Panc1 (cell line): ENCODE data around the gene SCD5. TPM values are rescaled to one million over a fixed set of nuclear protein-coding genes. Genes with fewer than 3 reads are reported as not detected.

Experiments
- ATAC-seq: fragments of 200-7000 bp; cut with Tn5 transposase; 2 replicates; pipeline ENCODE4 v1.9.1; 2020; ENCODE audit warnings: mild to moderate bottlenecking, moderate library complexity
- BruUV-seq: library from RNA; stranded (reverse); fragments of 400-500 nt; replicated peaks from 2 replicates; lab custom pipeline; 2021; lab: Mats Ljungman, UMichigan
- CTCF ChIA-PET: fragments of 300-600 bp; sonication (Branson Sonifier 250); formaldehyde crosslinking; loops from one replicate; lab custom pipeline; 2022; ENCODE audit warnings: antibody characterized with exemption; lab: Charles Lee
- POLR2A ChIA-PET: fragments of 300-600 bp; sonication (Branson Sonifier 250); formaldehyde crosslinking; loops from one replicate; lab custom pipeline; 2022; ENCODE audit warnings: antibody characterized with exemption; lab: Charles Lee
- DNase-seq: peaks from one replicate; pipeline ENCODE4 v3.0.0-alpha.2; 2010; ENCODE audit warnings: low read depth, low spot score
- H3K27ac ChIP-seq: 2 replicates; pipeline ENCODE4 v1.5.1; 2011; ENCODE audit warnings: mild to moderate bottlenecking, low read length, inconsistent platforms
- H3K27me3 ChIP-seq: fragments of 200-500 bp; sonication (Bioruptor generic); 2 replicates; pipeline ENCODE4 v1.6.0; 2014; ENCODE audit warnings: low read length, inconsistent platforms; ENCODE audit not compliant: control insufficient read depth, insufficient read depth
- H3K36me3 ChIP-seq: fragments of 200-500 bp; sonication (Bioruptor generic); 2 replicates; pipeline ENCODE4 v1.5.1; 2014; ENCODE audit warnings: inconsistent platforms, mild to moderate bottlenecking, low read length, moderate library complexity; ENCODE audit not compliant: control insufficient read depth, insufficient read depth
- H3K4me1 ChIP-seq: 2 replicates; pipeline ENCODE4 v1.5.1; 2011; ENCODE audit warnings: inconsistent platforms, mild to moderate bottlenecking, low read length, moderate library complexity; ENCODE audit not compliant: control insufficient read depth, insufficient read depth
- H3K4me3 ChIP-seq, 2 experiments: 2 replicates each; pipeline ENCODE4 v1.5.1; 2011 to 2012; ENCODE audit warnings: low read depth in 2 of 2, low read length in 2 of 2, mild to moderate bottlenecking in 2 of 2, inconsistent platforms in 1 of 2, moderate library complexity in 1 of 2
- H3K9me3 ChIP-seq: fragments of 200-500 bp; sonication (Bioruptor generic); 2 replicates; pipeline ENCODE4 v1.5.1; 2014; ENCODE audit warnings: low read depth, mild to moderate bottlenecking, inconsistent platforms, low read length, moderate library complexity; ENCODE audit not compliant: control insufficient read depth, insufficient read depth
- POLR2AphosphoS5 ChIP-seq: IDR thresholded peaks from 2 replicates; pipeline ENCODE4 v1.6.1; 2012; ENCODE audit warnings: mild to moderate bottlenecking, low read depth, low read length, moderate library complexity
- SIN3A ChIP-seq: IDR thresholded peaks from 2 replicates; pipeline ENCODE4 v1.6.1; 2012; ENCODE audit warnings: low read depth, mild to moderate bottlenecking, low read length, moderate library complexity, borderline replicate concordance; ENCODE audit not compliant: insufficient read depth
- TCF7L2 ChIP-seq: IDR thresholded peaks from 2 replicates; pipeline ENCODE4 v1.6.1; 2011; ENCODE audit warnings: mild to moderate bottlenecking, low read depth, low read length, inconsistent platforms
- in situ Hi-C: cut with HindIII; loops from 2 replicates; pipeline ENCODE4 v1.10.0; 2016; ENCODE audit warnings: low sequenced_read_pairs, low pct_unique_long_range_greater_than_20kb
- intact Hi-C: fragments of 100-400 bp; cut with micrococcal nuclease; formaldehyde crosslinking; loops from one replicate; pipeline ENCODE4 v1.10.0; 2022; ENCODE audit not compliant: unreplicated experiment
- total RNA-seq: library from RNA; stranded (reverse); gene quantifications from one replicate; pipeline ENCODE4 v1.2.1, GENCODE V29; 2021; ENCODE audit not compliant: unreplicated experiment
- TF ChIP-seq, protein P1 (sequence below): fragments of 450-650 bp; IDR thresholded peaks from 2 replicates; pipeline ENCODE4 v1.5.1; 2017; ENCODE audit warnings: mild to moderate bottlenecking
- TF ChIP-seq, protein P2 (sequence below), 2 experiments: IDR thresholded peaks; 2 replicates each; pipeline ENCODE4 v1.6.1; 2011 to 2012; ENCODE audit warnings: low read depth in 2 of 2, control low read depth in 1 of 2, low read length in 1 of 2, mild to moderate bottlenecking in 1 of 2, moderate library complexity in 1 of 2; ENCODE audit not compliant: insufficient read depth in 1 of 2

Gene SCD5
- total RNA-seq, 1 experiment from 2014 or later: 2.0 TPM

- no peaks in the 10 kb centered on the region for H3K36me3 ChIP-seq
- POLR2A ChIA-PET: no interaction called here
- TF ChIP-seq TCF7L2: no peak
- TF ChIP-seq, protein P1, sequence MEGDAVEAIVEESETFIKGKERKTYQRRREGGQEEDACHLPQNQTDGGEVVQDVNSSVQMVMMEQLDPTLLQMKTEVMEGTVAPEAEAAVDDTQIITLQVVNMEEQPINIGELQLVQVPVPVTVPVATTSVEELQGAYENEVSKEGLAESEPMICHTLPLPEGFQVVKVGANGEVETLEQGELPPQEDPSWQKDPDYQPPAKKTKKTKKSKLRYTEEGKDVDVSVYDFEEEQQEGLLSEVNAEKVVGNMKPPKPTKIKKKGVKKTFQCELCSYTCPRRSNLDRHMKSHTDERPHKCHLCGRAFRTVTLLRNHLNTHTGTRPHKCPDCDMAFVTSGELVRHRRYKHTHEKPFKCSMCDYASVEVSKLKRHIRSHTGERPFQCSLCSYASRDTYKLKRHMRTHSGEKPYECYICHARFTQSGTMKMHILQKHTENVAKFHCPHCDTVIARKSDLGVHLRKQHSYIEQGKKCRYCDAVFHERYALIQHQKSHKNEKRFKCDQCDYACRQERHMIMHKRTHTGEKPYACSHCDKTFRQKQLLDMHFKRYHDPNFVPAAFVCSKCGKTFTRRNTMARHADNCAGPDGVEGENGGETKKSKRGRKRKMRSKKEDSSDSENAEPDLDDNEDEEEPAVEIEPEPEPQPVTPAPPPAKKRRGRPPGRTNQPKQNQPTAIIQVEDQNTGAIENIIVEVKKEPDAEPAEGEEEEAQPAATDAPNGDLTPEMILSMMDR: no peak
- no peak for TF ChIP-seq POLR2AphosphoS5
- TF ChIP-seq SIN3A: no peak
- TF ChIP-seq, protein P2, sequence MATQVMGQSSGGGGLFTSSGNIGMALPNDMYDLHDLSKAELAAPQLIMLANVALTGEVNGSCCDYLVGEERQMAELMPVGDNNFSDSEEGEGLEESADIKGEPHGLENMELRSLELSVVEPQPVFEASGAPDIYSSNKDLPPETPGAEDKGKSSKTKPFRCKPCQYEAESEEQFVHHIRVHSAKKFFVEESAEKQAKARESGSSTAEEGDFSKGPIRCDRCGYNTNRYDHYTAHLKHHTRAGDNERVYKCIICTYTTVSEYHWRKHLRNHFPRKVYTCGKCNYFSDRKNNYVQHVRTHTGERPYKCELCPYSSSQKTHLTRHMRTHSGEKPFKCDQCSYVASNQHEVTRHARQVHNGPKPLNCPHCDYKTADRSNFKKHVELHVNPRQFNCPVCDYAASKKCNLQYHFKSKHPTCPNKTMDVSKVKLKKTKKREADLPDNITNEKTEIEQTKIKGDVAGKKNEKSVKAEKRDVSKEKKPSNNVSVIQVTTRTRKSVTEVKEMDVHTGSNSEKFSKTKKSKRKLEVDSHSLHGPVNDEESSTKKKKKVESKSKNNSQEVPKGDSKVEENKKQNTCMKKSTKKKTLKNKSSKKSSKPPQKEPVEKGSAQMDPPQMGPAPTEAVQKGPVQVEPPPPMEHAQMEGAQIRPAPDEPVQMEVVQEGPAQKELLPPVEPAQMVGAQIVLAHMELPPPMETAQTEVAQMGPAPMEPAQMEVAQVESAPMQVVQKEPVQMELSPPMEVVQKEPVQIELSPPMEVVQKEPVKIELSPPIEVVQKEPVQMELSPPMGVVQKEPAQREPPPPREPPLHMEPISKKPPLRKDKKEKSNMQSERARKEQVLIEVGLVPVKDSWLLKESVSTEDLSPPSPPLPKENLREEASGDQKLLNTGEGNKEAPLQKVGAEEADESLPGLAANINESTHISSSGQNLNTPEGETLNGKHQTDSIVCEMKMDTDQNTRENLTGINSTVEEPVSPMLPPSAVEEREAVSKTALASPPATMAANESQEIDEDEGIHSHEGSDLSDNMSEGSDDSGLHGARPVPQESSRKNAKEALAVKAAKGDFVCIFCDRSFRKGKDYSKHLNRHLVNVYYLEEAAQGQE (IDR thresholded peaks at IDR 0.05; ENCODE audit: insufficient read depth in 1 of 2, low read depth in 2 of 2, low read length in 1 of 2): no peak
- no peaks in the 10 kb centered on the region for H3K9me3 ChIP-seq
- in situ Hi-C loops (no loop called here), intact Hi-C loops (no loop called here)
- H3K27me3 ChIP-seq: no peaks in the 10 kb centered on the region
- H3K4me1 ChIP-seq: no peaks in the 10 kb centered on the region
- CTCF ChIA-PET: no interaction called here
- no TSS peak for BruUV-seq
- H3K4me3 ChIP-seq: no peak overlapping the region
- DNase-seq: no peak
- no peak for ATAC-seq
- H3K27ac ChIP-seq: no peak overlapping the region
These were observed 173.8 kb downstream of the SCD5 start for GRCh38 chr4:82624819-82625218.

DNA sequence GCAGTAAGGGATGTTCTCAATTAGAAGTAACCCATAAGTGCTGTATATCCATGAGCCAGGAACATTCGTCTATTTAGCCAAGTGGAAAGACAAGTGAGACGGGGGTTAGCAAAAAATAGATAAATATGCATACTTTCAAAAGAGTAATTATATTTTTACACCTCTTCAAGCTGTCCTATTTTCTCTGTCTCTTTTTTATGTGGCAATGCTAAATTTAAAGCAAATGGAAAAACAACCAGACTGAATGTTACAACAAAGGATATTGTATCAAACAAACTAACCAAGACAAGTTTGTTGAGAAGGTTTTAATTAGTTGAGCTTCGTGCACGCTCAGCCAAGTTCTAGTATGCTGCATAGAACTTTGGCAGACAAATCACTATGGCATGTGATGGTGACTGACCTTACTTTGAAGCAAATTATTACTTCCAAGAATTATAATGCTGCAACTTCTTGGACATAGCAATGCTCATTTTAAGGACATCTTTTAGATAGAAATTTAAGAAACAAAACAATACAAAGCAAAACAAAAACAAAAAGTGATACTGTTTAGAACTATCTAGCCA is 175.4 kb downstream of the SCD5 start:
- no peaks in the 10 kb centered on the region for H3K36me3 ChIP-seq
- no peaks in the 10 kb centered on the region for H3K9me3 ChIP-seq
- DNase-seq (no peak), ATAC-seq (no peak)
- ChIA-PET POLR2A (interaction anchor here (0.7 kb wide), 1 partner anchor 9 kb away, joined by 6 read pairs; no protein-coding TSS in a partner anchor), CTCF (no interaction called here)
- no peaks in the 10 kb centered on the region; the same call in 1 of the 2 replicates for H3K27me3 ChIP-seq
- in situ Hi-C loops (no loop called here), intact Hi-C loops (no loop called here)
- TF ChIP-seq, protein P1: no peak
- TF ChIP-seq SIN3A (no peak), TCF7L2 (no peak), POLR2AphosphoS5 (no peak)
- TF ChIP-seq, protein P2 (IDR thresholded peaks at IDR 0.05; ENCODE audit: insufficient read depth in 1 of 2, low read depth in 2 of 2, low read length in 1 of 2): no peak
- no peaks in the 10 kb centered on the region for H3K4me1 ChIP-seq
- H3K27ac ChIP-seq: no peak overlapping the region
- no peak overlapping the region for H3K4me3 ChIP-seq
- no TSS peak for BruUV-seq
